Medulla oblongata (tissue), 1 donor: Measurements from ENCODE around the gene IRF2BP2.

Experiments
- DNase-seq: peaks from one replicate; pipeline ENCODE4 v3.0.0-alpha.2; 2015; ENCODE audit errors: extremely low spot score

Gene IRF2BP2

DNA sequence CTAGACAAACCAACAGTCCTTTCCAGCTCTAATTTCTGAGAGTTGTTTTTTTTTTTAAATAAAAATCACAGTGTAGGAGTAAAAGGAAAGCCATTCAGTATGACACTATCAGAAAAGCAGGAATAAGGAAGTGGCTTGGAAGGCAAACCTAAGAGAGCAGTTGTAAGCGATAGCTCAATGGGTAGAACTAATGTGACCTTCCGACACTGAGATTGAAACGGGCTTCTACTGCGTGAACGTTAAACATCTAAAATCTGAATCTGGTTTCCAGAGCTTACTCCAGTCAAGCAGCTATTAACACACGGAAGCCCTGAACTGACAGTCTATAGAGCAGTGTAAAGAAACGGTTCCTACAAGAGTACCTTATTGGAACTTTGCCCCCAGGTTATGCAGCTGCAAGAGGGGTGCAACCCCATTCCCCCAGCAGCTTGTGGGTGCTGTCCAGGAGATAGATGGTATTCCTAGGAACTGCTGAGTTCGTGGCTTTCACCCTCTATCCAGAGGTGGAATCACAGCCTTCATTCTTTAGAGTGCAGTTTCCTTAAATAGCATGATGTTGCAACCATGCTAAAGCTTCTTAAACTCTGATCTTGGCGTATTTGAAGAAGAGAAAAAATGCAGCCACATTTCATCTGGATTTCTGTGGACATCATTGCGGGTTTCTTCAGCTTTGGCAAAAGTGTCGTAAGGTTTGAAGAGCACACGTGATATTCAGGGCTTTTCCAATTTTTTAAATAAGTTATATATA lies 3.3 kb upstream of the IRF2BP2 start:
- DNase-seq: peak; percentile 77

- DNase-seq: peak; percentile 97
These were observed 2.6 kb upstream of the IRF2BP2 start for GRCh38 chr1:234612352-234613127.

DNA sequence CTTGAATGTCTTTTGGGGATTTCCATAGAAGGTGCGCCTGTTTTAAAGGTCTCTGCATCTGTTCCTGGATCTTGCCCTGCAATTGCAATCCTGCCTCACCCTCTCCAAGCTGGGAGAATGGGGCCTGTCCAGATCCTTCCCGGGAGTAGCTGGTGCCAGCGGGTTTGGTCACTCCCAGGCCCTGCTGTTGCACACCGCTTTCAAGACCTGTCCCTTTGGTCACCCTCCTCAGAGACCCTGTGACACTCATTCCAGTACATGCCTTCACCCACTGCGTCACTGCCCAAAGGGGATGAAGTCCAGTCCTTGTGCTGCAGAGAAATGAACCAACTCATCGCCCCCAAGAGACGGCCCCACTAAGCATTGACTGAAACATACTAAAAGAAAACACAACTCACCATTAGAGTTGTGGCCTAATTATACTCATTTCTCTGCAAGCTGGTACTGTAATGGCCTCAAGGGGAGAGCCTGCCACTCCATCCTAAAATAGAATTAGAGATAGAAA lies 1.9 kb upstream of the IRF2BP2 start:
- peak; percentile 84 for DNase-seq

DNA sequence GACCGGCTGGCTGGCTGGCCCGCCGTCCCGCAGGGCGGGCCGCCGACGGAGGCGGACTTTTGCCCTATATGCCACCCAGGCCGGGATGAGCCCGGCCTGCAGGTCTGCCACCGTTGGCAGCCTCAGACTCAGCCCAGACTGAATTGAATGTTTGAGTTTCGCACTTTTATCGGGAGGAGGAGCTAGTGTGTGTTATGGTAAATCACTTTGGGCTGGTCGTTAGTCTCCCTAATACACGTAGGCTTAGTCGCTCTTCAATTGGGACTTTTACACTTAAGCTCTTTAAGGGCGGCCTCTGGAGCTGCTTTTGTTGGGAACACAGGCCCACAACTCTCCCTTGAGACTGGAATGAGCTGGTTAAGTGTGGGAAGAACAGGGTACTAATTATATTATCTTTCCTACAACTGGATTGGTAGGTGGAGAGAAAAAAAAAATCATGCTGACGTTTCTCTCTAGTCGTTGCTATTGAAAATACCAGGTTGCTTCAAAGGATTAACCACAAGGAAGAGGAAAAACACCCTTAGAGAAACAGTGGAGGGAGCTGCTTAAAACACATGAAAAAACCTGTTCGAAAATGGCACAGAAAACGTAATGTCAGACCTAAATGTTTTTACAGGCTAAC lies 1.4 kb upstream of the IRF2BP2 start:
- peak; percentile 78 for DNase-seq

GRCh38 chr1:234610666-234611224 lies 767 bp upstream of the IRF2BP2 start:
- DNase-seq: peak; percentile 96

DNA sequence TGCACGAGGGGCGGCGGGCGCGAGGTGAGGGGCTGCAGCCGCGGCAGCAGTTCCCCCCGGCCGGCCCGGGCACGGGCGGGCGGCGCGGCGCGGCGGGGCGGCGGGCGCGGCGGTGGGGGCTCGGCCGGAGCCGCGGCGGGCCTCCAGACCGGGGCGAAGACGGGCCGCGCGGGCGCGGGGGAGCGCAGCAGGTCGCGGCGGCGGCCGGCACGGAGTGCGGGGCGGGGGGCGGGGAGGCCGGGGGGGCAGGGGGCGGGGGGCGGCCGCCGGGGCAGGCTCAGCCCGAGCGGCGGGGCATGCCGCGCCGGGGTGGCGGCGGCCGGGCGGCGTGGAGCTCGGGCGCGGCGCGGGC lies 311 bp downstream of the IRF2BP2 start:
- DNase-seq: no peak

DNA sequence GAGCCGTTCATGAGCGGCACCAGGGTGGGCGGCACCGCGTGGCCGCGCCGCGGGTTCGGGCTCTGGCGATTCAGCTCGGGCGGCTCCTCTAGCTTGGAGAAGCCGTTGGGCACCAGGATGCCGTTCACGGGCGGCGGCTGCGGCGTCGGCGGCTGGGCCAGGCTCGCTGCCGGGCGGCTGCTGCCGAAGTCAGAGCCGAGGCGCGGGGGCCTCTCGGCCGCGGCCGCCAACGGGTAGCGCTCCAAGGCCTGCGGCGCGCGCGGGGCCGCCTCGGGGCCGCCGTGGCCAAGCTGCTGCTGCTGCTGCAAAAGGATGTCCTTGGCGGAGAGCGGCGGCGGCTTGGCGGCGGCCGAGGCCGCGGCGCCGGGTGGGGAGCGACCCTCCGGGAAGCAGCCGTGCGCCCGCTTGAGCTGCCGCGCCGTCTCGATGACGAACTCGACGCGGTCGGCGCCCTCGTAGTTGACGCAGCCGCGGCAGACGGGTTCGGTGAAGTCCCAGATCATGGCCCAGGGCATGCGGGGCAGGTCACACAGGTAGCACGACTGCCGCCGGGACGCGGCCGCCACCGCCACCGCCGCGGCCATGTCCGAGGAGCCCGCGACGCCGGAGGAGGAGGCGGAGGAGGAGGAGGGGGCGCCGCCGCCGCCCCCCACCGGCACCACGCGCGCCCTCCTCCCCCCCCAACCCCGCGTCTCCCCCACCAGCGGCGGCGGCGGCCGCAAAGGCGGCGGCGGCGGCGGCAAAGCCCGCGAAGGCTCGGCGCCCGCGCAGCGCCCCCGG lies 877 bp downstream of the IRF2BP2 start:
- no peak for DNase-seq

- DNase-seq: peak; percentile 91
These were observed 1.7 kb downstream of the IRF2BP2 start for GRCh38 chr1:234608025-234608910.

- peak; percentile 86 for DNase-seq
These were observed 2.6 kb downstream of the IRF2BP2 start for GRCh38 chr1:234607109-234608024.

GRCh38 chr1:234606784-234607108 lies 3.2 kb downstream of the IRF2BP2 start:
- DNase-seq: no peak

DNA sequence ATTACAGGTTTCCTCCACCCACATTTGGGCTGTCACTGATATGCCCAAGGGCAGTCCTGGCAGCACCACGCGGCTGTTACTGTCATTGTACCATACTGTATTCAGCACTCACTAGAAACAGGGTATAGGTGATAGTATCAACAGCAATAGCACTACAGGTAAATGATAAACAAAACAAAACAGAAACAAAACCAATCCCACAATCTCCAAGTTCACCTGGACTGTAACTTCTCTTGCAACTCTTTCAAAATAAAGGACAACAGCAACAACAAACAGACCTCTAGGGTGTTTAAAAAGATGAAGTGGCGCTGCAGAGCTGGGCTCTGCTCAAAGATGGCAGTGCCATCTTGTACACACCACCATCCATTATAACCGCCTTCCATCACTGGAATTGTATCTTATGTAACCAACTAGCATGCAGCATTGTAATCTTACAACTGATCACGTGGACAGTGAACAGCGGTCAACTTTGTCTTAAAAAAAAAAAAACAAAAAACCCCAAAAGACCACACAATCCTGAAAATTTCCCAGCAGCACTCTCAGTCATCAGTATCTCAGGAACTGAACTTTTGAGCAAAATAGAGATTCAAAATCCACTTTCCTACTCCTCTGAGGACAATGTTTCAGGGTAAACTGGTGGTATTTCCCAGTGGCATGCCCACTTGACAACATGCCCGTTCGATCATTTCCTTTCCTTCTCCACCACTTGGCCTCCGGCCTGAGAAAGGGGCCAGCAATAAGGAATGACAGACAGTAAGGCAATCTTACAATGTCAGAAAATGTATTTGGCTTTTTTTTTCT lies 3.8 kb downstream of the IRF2BP2 start:
- DNase-seq: peak; percentile 85

DNA sequence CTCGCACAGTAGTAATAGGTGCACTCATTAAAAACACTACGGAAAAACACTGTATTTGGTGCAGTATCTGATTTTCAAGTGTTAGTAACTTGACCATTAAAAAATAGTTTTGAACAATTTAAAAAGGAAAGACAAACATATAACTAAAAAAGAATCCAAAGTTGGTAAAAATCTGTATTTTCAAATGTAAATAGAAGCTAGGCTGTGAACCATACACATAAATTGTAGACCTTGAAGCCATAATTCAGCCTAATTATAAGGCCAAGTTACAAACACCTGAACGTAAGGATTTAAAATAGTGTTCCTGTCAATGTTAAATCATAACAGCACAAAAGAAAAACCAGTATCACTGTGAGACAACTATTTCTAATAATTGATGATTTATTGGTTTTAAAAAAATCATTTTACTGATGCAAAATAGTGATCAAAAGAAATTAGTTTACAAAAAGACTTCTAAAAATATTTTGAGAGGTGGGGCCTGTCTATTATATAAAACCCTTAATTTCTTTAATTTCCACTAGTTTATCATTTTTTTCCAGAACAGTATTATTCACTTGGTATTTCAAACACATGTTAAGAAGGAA lies 4.5 kb downstream of the IRF2BP2 start:
- no peak for DNase-seq

- peak; percentile 61 for DNase-seq
These were observed 5.2 kb downstream of the IRF2BP2 start for GRCh38 chr1:234604495-234605398.

DNA sequence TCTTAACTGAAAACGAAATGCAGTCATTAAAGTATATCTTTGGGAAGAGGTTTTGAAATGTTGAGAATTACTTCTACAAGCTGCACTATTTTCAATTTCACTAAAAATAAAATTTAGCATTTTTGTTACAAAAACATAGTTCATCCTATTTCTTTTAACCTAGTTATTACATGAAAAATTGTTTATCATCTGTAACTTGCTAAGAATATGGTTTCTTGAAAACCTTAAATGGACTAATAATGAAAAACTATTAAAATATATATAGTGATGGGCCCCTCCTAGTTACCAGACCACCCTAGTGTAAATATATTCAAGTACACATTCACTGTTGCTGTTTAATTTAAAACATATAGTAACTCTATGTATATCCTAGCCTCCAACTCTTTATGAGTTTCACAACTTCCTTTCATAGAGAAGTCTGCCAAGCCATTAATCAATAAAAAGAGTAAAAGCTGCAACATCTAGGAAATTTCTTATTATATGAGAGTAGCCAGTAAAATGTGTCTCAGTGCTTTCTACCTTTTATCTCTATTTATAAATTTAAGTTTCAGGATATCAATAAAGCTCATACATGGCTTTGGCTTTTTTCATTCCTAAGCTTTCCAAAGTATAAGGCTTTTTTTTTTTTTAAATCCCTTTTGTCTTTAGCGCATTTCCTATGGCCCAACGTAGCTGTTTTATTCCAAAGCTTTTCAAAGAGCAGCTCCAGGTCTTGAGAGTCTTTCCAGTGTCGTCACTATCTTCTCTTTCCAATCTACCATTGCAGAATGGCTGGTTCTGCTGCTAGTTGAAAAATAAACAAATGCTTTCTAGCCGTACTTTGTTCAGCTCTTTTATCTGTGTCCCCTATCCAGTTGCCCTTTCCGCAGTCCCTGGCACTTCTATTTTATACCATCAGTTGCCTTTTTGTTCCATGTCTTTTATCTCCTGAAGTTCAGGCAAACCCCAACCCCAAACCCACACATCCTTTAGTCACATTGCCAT lies 6.5 kb downstream of the IRF2BP2 start:
- peak; percentile 69 for DNase-seq

DNA sequence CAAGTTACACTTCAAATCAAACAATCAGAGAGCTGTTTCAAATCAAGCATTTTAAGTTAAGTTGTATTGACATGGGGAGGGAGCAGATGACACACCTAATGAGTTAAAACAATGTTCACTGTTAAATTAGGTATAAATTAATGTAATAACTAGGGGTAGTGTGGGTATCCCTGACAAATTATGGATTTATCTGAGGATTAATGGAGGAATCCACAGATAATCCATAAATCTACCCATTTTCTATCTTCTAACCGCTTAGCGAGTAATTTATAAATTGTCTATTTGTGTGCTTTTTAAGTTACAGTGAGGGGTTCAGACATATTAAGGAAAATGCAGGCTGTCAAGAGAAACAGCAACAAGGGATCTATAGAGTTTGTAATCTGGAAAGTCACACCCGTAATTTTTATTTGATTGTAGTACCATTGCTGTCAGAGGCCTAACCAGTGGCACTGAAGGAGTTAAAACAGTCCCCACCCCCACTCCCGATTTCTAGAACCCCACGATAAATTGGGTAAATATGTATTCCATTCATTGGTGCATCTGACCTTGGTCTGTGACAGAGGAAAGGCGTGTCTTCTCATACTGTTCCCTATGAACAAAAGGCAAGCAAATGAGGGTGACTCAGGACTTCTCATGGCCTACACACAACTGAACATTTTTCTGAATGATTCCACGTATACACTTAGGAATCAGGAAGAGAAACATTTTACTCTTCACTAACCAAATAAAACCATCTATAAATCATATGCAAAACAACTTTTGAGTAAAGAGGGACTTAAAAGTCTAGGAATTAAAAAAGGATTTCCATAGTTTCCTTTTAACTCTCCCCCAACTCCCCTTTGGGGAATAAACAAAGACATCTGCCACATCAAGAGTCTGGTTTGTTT lies 7.4 kb downstream of the IRF2BP2 start:
- peak; percentile 89 for DNase-seq
